ENCODE measurements around the gene LBHD1. TPM values are rescaled to one million over a fixed set of nuclear protein-coding genes. Genes with fewer than 3 reads are reported as not detected.

LBHD1 gene
- total RNA-seq, 2 experiments from 2014 or later, result 9.3 to 22.3 TPM

- Histone ChIP-seq H3K9me2 (ENCODE audit: insufficient read depth, low read length) (no peaks in the 10 kb centered on the region), H4K20me1 (ENCODE audit: insufficient read depth, low read length) (no peaks in the 10 kb centered on the region), H3K9me3 (ENCODE audit: low read length) (no peaks in the 10 kb centered on the region), H2AFZ (ENCODE audit: low read length) (no peak overlapping the region), H3K79me2 (ENCODE audit: insufficient read depth, low read depth, low read length) (peaks cover 47% of the 10 kb centered on the region), H3K4me2 (ENCODE audit: low read length) (no peak overlapping the region), H3K4me1 (ENCODE audit: insufficient read depth, low read length, poor library complexity, severe bottlenecking) (peaks cover 36% of the 10 kb centered on the region), H3K27ac (ENCODE audit: low read depth, low read length, poor library complexity, severe bottlenecking) (no peak overlapping the region), H3K4me3 (ENCODE audit: low read depth, low read length, poor library complexity, severe bottlenecking) (no peak overlapping the region), H3K36me3 (ENCODE audit: insufficient read depth, low read length) (peaks cover 37% of the 10 kb centered on the region)
- TF ChIP-seq CTCF (conservative IDR thresholded peaks at IDR 0.05; ENCODE audit: low read length) (no peak), EZH2phosphoT487 (IDR thresholded peaks at IDR 0.05; ENCODE audit: borderline replicate concordance, low read depth, low read length) (no peak)
- BruUV-seq (replicated peaks), result no TSS peak
- ChIA-PET CTCF (ENCODE audit: unreplicated experiment) (interaction anchor here (1.0 kb wide), 1 partner anchor 16 kb away, joined by 3 read pairs; the partner anchor contains the start of genes C11orf98 and CSKMT), POLR2A (interaction anchor here (1.2 to 10.5 kb wide), 3 partner anchors 18 to 28 kb away, joined by 4 to 159 read pairs (median 4); partner anchors contain the start of genes C11orf98, CSKMT, LBHD1 and UQCC3)
- no peak for DNase-seq (ENCODE audit: low spot score)
- intact Hi-C loops (cut with micrococcal nuclease; ENCODE audit: unreplicated experiment), result no loop called here
Observed at GRCh38 chr11:62648967-62649364, 23.1 kb downstream of the LBHD1 start.

- ChIA-PET CTCF (ENCODE audit: unreplicated experiment) (interaction anchor here (1.0 kb wide), 1 partner anchor 16 kb away, joined by 3 read pairs; the partner anchor contains the start of genes C11orf98 and CSKMT), POLR2A (interaction anchor here (1.4 to 10.5 kb wide), 2 partner anchors 18 to 23 kb away, joined by 4 to 159 read pairs; partner anchors contain the start of genes C11orf98, CSKMT, LBHD1 and UQCC3)
- Histone ChIP-seq H2AFZ (ENCODE audit: low read length) (no peak overlapping the region), H3K9me3 (ENCODE audit: low read length) (no peaks in the 10 kb centered on the region), H3K27ac (ENCODE audit: low read depth, low read length, poor library complexity, severe bottlenecking) (no peak overlapping the region), H3K9me2 (ENCODE audit: insufficient read depth, low read length) (no peaks in the 10 kb centered on the region), H3K4me1 (ENCODE audit: insufficient read depth, low read length, poor library complexity, severe bottlenecking) (peaks cover 30% of the 10 kb centered on the region), H3K36me3 (ENCODE audit: insufficient read depth, low read length) (peaks cover 43% of the 10 kb centered on the region), H3K4me3 (ENCODE audit: low read depth, low read length, poor library complexity, severe bottlenecking) (no peak overlapping the region), H3K79me2 (ENCODE audit: insufficient read depth, low read depth, low read length) (peaks cover 53% of the 10 kb centered on the region), H3K4me2 (ENCODE audit: low read length) (no peak overlapping the region), H4K20me1 (ENCODE audit: insufficient read depth, low read length) (no peaks in the 10 kb centered on the region)
- TF ChIP-seq EZH2phosphoT487 (IDR thresholded peaks at IDR 0.05; ENCODE audit: borderline replicate concordance, low read depth, low read length), result no peak
- TF ChIP-seq CTCF (conservative IDR thresholded peaks at IDR 0.05; ENCODE audit: low read length), result no peak
- BruUV-seq (replicated peaks), result no TSS peak
- DNase-seq (ENCODE audit: low spot score), result no peak
- intact Hi-C loops (cut with micrococcal nuclease; ENCODE audit: unreplicated experiment), result no loop called here
Observed at GRCh38 chr11:62648185-62648966, 23.7 kb downstream of the LBHD1 start.

GRCh38 chr11:62647609-62648005 lies 24.5 kb downstream of the LBHD1 start:
- H3K9me3 ChIP-seq (ENCODE audit: low read length), result no peaks in the 10 kb centered on the region
- H3K4me2 ChIP-seq (ENCODE audit: low read length), result no peak overlapping the region
- H3K4me3 ChIP-seq (ENCODE audit: low read depth, low read length, poor library complexity, severe bottlenecking), result no peak overlapping the region
- H4K20me1 ChIP-seq (ENCODE audit: insufficient read depth, low read length), result no peaks in the 10 kb centered on the region
- no peak for DNase-seq (ENCODE audit: low spot score)
- H3K9me2 ChIP-seq (ENCODE audit: insufficient read depth, low read length), result no peaks in the 10 kb centered on the region
- no peak for TF ChIP-seq CTCF (conservative IDR thresholded peaks at IDR 0.05; ENCODE audit: low read length)
- TF ChIP-seq EZH2phosphoT487 (IDR thresholded peaks at IDR 0.05; ENCODE audit: borderline replicate concordance, low read depth, low read length), result no peak
- ChIA-PET CTCF (ENCODE audit: unreplicated experiment) (no interaction called here), POLR2A (interaction anchor here (0.6 kb wide), 1 partner anchor 57 kb away, joined by 10 read pairs; no protein-coding TSS in a partner anchor)
- BruUV-seq (replicated peaks), result no TSS peak
- H2AFZ ChIP-seq (ENCODE audit: low read length), result no peak overlapping the region
- peaks cover 54% of the 10 kb centered on the region for H3K79me2 ChIP-seq (ENCODE audit: insufficient read depth, low read depth, low read length)
- peaks cover 50% of the 10 kb centered on the region for H3K36me3 ChIP-seq (ENCODE audit: insufficient read depth, low read length)
- H3K4me1 ChIP-seq (ENCODE audit: insufficient read depth, low read length, poor library complexity, severe bottlenecking), result peaks cover 29% of the 10 kb centered on the region
- intact Hi-C loops (cut with micrococcal nuclease; ENCODE audit: unreplicated experiment), result no loop called here
- H3K27ac ChIP-seq (ENCODE audit: low read depth, low read length, poor library complexity, severe bottlenecking), result no peak overlapping the region
